H1 (cell line): ENCODE results near the gene KNOP1. TPM values are rescaled to one million over a fixed set of nuclear protein-coding genes. Genes with fewer than 3 reads are reported as not detected.

Source experiments
- CTBP2 ChIP-seq: IDR thresholded peaks from 2 replicates; pipeline ENCODE4 v1.7.0; 2011; ENCODE audit warnings: borderline replicate concordance, mild to moderate bottlenecking, moderate library complexity, mixed read lengths, low read length; ENCODE audit not compliant: insufficient read depth, insufficient read length
- polyA plus RNA-seq, 7 experiments: library from polyadenylated mRNA; depleted of rRNA in 3 of 7; stranded (reverse) in 5 of 7; unstranded in 2 of 7; fragments of >200 nt in 5 of 7; fragments of 200-250 nt in 2 of 7; gene quantifications; 1 replicate in 5 of 7; 2 replicates in 1 of 7; 4 replicates in 1 of 7; pipeline versions ENCODE4 v1.2.1 to v1.2.3, GENCODE V29; 2011 to 2013; ENCODE audit warnings: missing spikeins in 2 of 7, mixed read lengths in 2 of 7
- total RNA-seq: library from RNA; stranded (reverse); fragmentation: NEBNext Ultra II Directional; extraction: Animal tissue kit (Norgen Biotek cat#: 25700); gene quantifications from 2 replicates; pipeline ENCODE4 v1.2.1, GENCODE V29; 2021

Gene KNOP1
- total and polyA plus RNA-seq, 2 of the 8 experiments (the other 6 are each of a cell fraction or from before 2014, with no cell fraction given) = 21.6 to 87.9 TPM

DNA sequence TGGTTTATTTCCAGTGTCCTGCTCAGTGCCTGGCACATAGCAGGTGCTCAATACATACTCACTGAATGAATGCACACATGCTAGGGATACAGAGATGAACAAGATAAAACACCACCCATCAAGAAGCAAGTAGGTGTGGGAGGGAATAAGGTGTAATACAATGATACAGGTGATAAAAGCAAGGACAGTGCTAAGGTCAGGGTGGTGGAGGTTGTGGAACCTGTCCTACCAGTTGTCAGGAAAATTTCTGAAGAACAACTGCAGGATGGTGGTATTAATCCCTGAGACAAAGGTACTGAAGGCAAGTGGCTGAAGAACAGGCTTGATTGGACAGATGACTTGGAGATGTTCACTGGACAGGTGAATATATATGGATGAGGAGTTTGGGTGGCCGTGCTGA lies 1.8 kb downstream of the KNOP1 start (continued):
- TF ChIP-seq CTBP2 = no peak
